Measurements from ENCODE around the gene TMEM176B. TPM values are rescaled to one million over a fixed set of nuclear protein-coding genes. Genes with fewer than 3 reads are reported as not detected.

Gene TMEM176B
- total and polyA plus RNA-seq, 2 donors (not counting 3 experiments of a cell fraction or from before 2014, with no cell fraction given), result 0.23 TPM; not detected in 1

DNA sequence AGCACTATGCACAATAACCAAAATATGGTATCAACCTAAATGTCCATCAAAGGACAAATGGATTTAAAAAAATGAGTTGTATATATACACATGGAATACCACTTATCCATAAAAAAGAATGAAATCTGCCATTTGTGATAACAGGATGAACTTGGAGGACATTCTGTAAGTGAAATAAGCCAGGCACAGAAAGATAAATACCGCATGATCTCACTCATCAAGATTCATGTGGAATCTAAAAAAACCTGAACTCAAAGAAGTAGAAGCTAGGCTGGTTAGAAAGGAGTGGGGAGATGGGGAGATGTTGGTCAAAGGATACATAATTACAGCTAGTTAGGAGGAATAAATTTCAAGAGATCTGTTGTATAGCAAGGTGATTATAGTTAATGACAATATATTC is 34.9 kb upstream of the TMEM176B start:
- no peak overlapping the region for H3K4me3 ChIP-seq (replicated peaks in 1 of 3; ENCODE audit: insufficient read depth in 1 of 3, low read depth in 1 of 3, low read length in 3 of 3)
- H3K4me1 ChIP-seq (ENCODE audit: control insufficient read depth, extremely low read depth, insufficient read depth, low read length), result no peaks in the 10 kb centered on the region
- H3K36me3 ChIP-seq (ENCODE audit: control insufficient read depth in 2 of 2, extremely low read depth in 1 of 2, insufficient read depth in 2 of 2, low read length in 2 of 2), result no peaks in the 10 kb centered on the region
- no peaks in the 10 kb centered on the region for H3K9me3 ChIP-seq (replicated peaks; ENCODE audit: control insufficient read depth, insufficient read depth, low read length)
- H3K27ac ChIP-seq (ENCODE audit: insufficient read depth, low read depth, low read length), result no peak overlapping the region
- TF ChIP-seq POLR2AphosphoS5 (IDR thresholded peaks at IDR 0.05; ENCODE audit: insufficient read depth, low read depth, low read length), result no peak
- TF ChIP-seq, protein P1, sequence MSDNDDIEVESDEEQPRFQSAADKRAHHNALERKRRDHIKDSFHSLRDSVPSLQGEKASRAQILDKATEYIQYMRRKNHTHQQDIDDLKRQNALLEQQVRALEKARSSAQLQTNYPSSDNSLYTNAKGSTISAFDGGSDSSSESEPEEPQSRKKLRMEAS (IDR thresholded peaks at IDR 0.05; ENCODE audit: insufficient read depth, insufficient read length), result no peak
- no peak for TF ChIP-seq POLR2A (IDR thresholded peaks at IDR 0.05; ENCODE audit: low read depth, low read length)
- TF ChIP-seq, protein P2, sequence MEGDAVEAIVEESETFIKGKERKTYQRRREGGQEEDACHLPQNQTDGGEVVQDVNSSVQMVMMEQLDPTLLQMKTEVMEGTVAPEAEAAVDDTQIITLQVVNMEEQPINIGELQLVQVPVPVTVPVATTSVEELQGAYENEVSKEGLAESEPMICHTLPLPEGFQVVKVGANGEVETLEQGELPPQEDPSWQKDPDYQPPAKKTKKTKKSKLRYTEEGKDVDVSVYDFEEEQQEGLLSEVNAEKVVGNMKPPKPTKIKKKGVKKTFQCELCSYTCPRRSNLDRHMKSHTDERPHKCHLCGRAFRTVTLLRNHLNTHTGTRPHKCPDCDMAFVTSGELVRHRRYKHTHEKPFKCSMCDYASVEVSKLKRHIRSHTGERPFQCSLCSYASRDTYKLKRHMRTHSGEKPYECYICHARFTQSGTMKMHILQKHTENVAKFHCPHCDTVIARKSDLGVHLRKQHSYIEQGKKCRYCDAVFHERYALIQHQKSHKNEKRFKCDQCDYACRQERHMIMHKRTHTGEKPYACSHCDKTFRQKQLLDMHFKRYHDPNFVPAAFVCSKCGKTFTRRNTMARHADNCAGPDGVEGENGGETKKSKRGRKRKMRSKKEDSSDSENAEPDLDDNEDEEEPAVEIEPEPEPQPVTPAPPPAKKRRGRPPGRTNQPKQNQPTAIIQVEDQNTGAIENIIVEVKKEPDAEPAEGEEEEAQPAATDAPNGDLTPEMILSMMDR (IDR thresholded peaks at IDR 0.05; ENCODE audit: extremely low read depth in 1 of 2, insufficient read depth in 1 of 2, low read depth in 1 of 2, low read length in 2 of 2), result no peak
- no peak for TF ChIP-seq MYC (IDR thresholded peaks at IDR 0.05; ENCODE audit: low read depth, low read length)
- TF ChIP-seq GATA2 (IDR thresholded peaks at IDR 0.05; ENCODE audit: insufficient read depth, insufficient read length, low read depth, low read length), result no peak
- TF ChIP-seq EZH2 (IDR thresholded peaks at IDR 0.05; ENCODE audit: borderline replicate concordance, low read depth, low read length, severe bottlenecking), result no peak
- no peak for TF ChIP-seq FOS (IDR thresholded peaks at IDR 0.05; ENCODE audit: borderline replicate concordance, insufficient read depth, low read length)
- no peak for TF ChIP-seq JUN (IDR thresholded peaks at IDR 0.05; ENCODE audit: borderline replicate concordance, insufficient read depth, insufficient read length, low read depth)
- no TSS peak for BruUV-seq (replicated peaks)
- no peaks in the 10 kb centered on the region for H4K20me1 ChIP-seq (replicated peaks; ENCODE audit: control insufficient read depth, extremely low read depth, insufficient read depth, low read length)
- no peaks in the 10 kb centered on the region for H3K9me1 ChIP-seq (replicated peaks; ENCODE audit: control insufficient read depth, extremely low read depth, insufficient read depth, low read length)
- peaks cover 2 to 5% of the 10 kb centered on the region in 2 experiments for H3K27me3 ChIP-seq (ENCODE audit: control insufficient read depth in 2 of 2, insufficient read depth in 2 of 2, low read length in 2 of 2)
- no peak overlapping the region for H2AFZ ChIP-seq (ENCODE audit: low read depth, low read length)
- DNase-seq (ENCODE audit: low read depth, low spot score) (no peak), FAIRE-seq (no peak)
- intact Hi-C loops (cut with micrococcal nuclease) (no loop called here), dilution Hi-C loops (cut with MboI; ENCODE audit: extremely low pct_ligation_motif_present, low sequenced_read_pairs) (no loop called here)
- H3K9ac ChIP-seq (replicated peaks; ENCODE audit: extremely low read depth, insufficient read depth, low read length), result no peak overlapping the region
- CTCF ChIA-PET, result interaction anchor here (1.0 to 1.5 kb wide), 2 partner anchors 14 to 41 kb away, joined by 3 read pairs; no protein-coding TSS in a partner anchor
- no peaks in the 10 kb centered on the region for H3K79me2 ChIP-seq (ENCODE audit: control insufficient read depth, insufficient read depth, low read length)
- H3K4me2 ChIP-seq (ENCODE audit: insufficient read depth, low read length), result no peak overlapping the region
- POLR2A ChIA-PET, result no interaction called here
